GM15510 (cell line): ENCODE results near the gene CFL1.

ENCODE experiments used
- POLR2A ChIP-seq: IDR thresholded peaks from 3 replicates; pipeline ENCODE4 v1.6.1; 2011; ENCODE audit warnings: borderline replicate concordance; ENCODE audit not compliant: insufficient read length; ENCODE audit errors: extremely low read depth

CFL1 gene

DNA sequence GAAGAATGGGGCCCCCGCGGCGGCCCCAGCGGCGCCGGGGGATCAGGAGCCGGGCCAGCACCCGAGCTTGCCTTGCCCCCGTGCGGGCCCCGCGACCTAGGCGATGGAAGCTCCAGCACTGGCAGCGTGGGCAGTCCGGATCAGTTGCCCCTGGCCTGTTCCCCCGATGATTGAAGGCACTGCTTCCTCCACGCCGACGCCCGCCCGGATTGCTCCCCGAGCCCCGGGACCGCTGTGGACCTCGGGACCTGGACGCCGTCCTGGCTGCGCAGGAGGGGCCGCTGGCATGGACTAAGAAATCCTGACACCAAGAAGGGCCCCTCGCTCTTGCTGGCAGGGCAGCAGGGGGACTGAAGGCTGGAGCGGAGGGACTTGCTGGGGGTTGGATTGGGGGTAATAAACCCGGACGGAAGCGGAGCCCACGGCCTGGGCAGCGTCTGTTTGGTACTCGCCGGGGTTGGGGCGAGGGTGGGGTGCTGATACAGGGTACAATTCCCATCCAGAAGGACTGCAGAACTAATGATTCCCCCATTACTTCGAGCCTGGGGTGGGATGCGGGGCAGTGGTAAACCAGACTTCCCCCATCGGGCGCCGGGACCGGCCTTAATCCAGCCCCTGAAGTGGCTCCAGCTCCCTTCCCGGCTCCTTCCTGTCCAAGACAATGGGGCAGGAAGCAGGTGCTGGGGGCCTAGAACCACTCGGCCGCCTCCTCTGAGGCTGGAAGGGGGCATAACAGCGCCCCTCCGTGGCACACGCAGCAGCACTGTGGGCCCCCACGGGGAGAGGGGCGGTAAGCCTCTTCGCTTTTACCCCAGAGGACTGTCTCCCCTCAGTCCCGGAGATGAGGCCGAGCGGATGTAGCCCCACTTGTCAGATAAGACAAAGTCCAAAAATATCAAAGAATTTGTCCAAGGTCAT, 33.5 kb upstream of the CFL1 start:
- peak; percentile 27 for TF ChIP-seq POLR2A

DNA sequence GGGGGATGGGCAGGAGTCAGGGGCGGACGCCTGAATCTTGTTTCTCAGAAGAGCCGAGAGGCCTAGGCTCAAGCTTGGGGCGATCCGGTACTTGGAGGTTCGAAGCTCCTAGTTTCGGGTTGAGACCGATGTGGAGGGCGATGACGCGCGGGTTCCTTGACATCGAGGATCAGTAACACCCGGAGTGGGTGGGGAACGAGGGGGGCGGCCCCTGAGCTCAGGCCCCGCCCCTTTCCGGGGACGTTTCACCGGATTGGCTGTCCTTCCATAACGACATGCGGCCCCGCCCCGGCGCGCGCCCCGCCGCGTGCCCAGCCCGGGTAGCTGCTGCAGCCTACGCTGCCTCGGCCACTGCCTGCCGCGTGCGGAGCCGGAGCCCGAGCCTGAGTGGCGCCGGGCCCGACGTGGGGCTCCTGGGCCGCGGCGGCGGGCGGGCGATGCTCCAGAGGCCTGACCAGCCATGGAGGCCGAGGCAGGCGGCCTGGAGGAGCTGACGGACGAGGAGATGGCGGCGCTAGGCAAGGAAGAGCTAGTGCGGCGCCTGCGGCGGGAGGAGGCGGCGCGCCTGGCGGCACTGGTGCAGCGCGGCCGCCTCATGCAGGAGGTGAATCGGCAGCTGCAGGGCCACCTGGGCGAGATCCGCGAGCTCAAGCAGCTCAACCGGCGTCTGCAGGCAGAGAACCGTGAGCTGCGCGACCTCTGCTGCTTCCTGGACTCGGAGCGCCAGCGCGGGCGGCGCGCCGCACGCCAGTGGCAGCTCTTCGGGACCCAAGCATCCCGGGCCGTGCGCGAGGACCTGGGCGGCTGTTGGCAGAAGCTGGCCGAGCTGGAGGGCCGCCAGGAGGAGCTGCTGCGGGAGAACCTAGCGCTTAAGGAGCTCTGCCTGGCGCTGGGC, 32.6 kb upstream of the CFL1 start, which contains the start of gene CCDC85B:
TSS of gene CCDC85B (plus strand) at position 350 of the 895 bp plus-strand sequence. CDS start at position 461, 111 bp downstream.
- TF ChIP-seq POLR2A: peak; percentile 99

GRCh38 chr11:65888163-65888814, 30.3 kb upstream of the CFL1 start, which contains the start of gene FIBP:
Gene FIBP, minus strand, starts transcription at chr11:65888471. Its CDS starts 53 bp downstream, at chr11:65888418.
- peak; percentile 98 for TF ChIP-seq POLR2A

DNA sequence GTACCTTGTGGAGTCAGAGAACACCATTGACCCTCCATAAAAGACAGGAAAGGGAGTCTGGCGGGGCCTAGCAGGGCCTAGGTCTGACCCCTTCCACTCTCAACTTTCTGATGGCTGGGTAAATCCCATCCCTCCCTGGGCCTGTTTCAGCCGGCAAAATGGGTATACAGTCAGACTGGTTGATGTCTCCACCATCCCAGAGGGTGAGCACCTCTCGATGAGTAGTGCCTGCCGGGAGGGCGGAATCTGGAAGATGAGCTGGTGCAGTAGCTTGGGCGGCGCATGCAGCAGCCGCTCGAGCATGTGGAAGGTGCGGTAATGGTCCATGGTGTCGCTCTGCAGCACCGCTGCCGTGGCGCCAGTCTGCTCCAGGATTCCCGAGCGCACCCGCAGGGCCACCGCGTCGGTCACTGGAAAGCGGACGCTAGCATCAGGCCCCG, 29.8 kb upstream of the CFL1 start:
- TF ChIP-seq POLR2A: no peak

GRCh38 chr11:65886826-65887722, 29.1 kb upstream of the CFL1 start:
- TF ChIP-seq POLR2A: no peak

- TF ChIP-seq POLR2A: no peak
Measured at GRCh38 chr11:65885808-65886536, 28.0 kb upstream of the CFL1 start.

- no peak for TF ChIP-seq POLR2A
Measured at GRCh38 chr11:65885231-65885630, 27.3 kb upstream of the CFL1 start.

DNA sequence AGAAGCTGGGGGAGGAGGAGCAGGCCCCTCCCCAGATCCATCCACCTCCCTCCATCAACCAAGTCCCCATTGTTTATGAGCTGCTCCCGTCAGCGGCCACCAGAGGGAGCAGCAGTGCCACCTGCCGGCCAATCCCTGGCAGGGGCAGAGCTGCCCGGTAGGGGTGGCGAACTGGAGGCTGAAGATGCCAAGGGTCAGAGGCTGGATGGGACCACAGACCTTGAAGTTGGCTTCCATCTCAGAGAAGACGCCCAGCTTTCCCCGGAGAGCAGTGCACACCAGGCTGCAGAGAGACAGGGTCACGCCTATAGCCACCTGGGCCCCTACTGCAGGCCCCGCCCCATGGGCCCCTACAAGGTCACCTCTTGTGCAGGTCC, 26.7 kb upstream of the CFL1 start:
- no peak for TF ChIP-seq POLR2A

- no peak for TF ChIP-seq POLR2A
Measured at GRCh38 chr11:65883786-65884715, 26.1 kb upstream of the CFL1 start.

DNA sequence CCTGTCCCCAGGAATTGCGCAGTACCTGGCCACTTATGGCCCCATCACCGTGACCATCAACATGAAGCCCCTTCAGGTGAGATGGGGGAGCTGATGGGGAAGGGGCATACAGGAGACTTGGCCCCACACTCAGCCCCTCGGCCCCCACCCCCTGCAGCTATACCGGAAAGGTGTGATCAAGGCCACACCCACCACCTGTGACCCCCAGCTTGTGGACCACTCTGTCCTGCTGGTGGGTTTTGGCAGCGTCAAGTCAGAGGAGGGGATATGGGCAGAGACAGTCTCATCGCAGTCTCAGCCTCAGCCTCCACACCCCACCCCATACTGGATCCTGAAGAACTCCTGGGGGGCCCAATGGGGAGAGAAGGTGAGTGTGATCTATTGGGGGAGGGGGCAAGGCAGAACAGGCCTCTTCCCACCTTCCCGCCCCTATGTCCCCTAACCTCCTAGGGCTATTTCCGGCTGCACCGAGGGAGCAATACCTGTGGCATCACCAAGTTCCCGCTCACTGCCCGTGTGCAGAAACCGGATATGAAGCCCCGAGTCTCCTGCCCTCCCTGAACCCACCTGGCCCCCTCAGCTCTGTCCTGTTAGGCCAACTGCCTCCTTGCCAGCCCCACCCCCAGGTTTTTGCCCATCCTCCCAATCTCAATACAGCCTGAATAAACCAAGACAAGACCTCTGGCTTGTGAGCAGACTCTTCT, 25.2 kb upstream of the CFL1 start:
- no peak for TF ChIP-seq POLR2A
